Cardiac fibroblast (primary cell): ENCODE results near the gene CCDC201.
"Not testable (repeated sequence)": the region's sequence is repeated elsewhere in the genome, so short reads cannot be mapped to it uniquely, and the experiment has no call there.

Experiments
- DNase-seq, 2 donors: peaks; one replicate each; pipeline versions ENCODE4 v3.0.0 to v3.0.0-alpha.2; 2010; ENCODE audit warnings: low read depth in 2 of 2
- H3K4me3 ChIP-seq, 2 donors: replicated peaks in 1 of 2; 1 replicate in 1 of 2; 2 replicates in 1 of 2; pipeline ENCODE4 v1.5.1; 2011; ENCODE audit warnings: low read depth in 2 of 2, low read length in 2 of 2, mild to moderate bottlenecking in 2 of 2, moderate library complexity in 1 of 2
- TF ChIP-seq, protein P1 (sequence below): IDR thresholded peaks from one replicate; pipeline ENCODE4 v1.5.1; 2011; ENCODE audit warnings: low read depth, mild to moderate bottlenecking, low read length, inconsistent platforms

CCDC201 gene

DNA sequence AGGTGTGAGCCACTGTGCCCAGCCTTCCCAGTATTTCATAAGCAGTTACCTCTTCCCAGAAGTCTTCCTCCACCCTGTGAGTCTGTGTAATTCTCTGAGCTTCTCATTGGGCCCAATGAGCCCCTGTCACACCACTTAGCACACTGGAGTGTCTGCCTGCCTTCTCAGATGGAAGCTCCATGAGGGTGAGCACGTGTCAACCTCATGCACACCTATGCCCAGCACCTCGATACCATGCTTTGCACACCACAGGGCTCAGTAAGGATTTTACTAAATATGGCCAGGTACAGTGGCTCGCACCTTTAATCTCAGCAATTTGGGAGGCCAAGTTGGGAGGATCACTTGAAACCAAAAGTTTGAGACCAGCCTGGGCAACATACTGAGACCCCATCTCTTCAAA lies 46.3 kb downstream of the CCDC201 start:
- DNase-seq, H3K4me3 ChIP-seq: not testable (repeated sequence)

DNA sequence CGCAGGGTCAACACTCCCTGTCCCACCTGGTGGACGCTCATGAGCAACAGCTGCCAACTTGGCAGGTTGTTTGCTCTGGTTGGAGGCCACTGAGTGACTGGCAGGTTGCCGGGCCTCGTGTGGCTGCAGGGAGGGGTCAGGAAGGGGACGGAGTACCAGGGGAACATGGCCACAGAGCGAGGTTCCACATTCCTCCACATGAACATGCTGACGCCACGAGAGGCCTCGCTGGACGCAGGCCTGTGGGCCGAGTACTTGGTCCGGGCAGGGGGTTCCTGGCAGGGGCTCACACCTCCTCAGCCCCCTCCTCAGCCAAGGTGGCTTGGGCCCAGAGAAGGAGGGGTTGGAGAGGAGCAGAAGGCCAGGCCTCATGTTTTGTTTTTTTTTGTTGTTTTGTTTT lies 54.1 kb downstream of the CCDC201 start:
- DNase-seq, H3K4me3 ChIP-seq: not testable (repeated sequence)

DNA sequence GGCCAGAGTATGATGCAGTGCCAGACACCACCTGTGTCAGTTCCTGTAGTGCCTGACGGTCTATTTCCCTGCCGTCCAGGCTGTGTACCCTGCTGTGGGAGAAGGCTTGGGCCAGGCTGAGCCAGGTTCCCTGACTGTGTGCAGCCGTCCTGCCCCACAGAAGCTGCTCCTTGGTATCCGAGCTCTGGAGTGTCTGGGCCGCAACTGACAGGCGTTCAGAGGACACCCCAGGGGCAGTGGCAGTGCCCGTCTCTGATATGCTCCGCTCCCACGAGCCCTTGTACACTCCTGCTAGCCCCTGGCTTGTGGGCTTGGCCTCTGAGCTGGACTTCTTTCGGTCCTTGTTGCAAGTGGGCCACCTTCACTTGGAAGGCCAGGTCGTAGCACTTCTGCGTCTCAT lies 55.0 kb downstream of the CCDC201 start:
- not testable (repeated sequence) for H3K4me3 ChIP-seq, DNase-seq

DNA sequence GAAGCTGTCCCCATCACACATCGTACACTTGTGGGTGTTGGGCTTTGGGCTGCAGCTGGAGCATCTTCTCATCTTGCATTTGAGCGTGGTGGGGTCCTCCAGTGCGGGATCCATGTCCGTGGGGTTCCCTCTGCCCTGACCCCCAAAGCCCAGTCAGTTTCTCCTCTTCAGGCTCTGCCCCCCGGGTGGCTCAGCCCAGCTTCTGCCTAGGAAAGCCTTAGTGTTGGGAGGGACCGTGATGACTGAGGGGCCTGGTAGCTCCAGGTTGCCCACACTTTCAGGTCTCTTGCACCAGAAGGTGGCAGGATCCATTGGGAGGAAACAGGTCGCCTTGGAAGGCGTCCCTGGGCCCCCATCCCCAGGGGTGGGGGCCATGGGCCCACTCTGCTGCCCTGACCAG lies 55.9 kb downstream of the CCDC201 start:
- not testable (repeated sequence) for DNase-seq, H3K4me3 ChIP-seq

DNA sequence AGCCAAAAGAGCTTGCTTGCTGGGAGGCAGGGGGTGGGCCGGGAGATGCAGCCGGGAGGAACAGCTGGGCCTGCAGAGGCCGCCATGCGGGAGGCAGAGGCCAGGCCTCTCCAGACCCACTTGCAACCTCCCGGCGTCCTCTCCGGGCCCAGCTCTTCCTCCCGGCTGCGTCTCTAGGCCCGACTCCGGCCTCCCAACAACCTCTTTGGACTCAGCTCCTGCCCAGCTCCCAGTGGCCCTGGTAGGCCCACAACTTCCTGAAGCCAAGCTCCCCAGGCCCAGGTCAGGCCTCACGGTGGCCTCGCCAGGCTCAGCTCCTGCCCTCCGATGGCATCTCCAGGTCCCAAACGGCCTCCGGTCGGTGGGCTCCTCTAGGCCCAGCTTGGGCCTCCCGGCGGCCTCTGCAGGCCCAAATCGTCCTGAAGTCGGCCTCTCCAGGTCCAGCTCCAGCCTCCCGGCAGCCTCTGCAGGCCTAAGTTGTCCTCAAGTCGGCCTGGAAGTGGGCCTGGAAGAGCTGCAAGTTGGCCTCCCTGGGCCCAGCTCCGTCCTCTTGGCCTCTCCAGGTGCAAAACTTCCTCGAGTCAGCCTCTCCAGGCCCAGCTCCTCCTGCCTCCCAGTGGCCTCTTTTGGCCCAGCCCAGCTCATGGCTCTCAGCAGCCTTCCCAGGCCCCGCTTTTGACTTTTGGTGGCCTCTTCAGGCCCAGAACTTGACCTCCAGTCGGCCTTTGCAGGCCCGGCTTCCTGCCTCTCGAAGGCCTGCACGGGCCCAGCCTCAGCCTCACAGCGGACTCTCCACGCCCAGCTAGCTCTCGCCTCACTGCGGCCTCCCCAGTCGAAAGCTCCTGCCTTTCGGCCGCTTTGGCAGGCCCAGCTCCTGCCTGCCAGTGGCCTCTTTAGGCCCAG lies 58.4 kb downstream of the CCDC201 start:
- not testable (repeated sequence) for H3K4me3 ChIP-seq, DNase-seq

DNA sequence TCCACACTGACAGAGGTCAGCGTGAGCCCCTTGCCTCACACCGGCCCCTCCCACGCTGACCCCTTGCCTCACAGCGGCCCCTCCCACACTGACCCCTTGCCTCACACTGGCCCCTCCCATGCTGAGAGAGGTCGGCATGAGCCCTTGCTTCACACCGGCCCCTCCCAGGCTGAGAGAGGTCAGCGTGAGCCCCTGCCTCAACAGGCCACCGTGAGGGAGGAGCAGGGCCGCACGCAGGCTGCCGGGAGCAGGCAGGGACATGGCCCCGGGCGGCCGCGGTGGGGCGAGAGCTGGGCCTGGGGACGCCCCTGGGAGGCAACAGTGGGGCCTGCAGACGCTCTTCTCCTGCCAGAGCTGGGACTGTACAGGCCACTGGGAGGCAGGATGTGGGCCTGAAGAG lies 59.1 kb downstream of the CCDC201 start:
- H3K4me3 ChIP-seq, DNase-seq: not testable (repeated sequence)

DNA sequence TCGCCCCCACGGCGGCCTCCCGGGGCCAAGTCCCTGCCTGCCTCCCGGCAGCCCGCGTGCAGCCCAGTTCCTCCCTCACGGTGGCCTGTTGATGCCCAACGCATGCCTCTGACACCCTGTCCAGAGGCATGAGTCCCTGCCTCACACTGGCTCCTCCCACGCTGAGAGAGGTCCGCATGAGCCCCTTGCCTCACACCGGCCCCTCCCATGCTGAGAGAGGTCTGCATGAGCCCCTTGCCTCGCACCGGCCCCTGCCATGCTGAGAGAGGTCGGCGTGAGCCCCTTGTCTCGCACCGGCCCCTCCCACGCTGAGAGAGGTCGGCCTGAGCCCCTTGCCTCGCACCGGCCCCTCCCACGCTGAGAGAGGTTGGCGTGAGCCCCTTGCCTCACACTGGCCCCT lies 59.9 kb downstream of the CCDC201 start:
- TF ChIP-seq, protein P1, sequence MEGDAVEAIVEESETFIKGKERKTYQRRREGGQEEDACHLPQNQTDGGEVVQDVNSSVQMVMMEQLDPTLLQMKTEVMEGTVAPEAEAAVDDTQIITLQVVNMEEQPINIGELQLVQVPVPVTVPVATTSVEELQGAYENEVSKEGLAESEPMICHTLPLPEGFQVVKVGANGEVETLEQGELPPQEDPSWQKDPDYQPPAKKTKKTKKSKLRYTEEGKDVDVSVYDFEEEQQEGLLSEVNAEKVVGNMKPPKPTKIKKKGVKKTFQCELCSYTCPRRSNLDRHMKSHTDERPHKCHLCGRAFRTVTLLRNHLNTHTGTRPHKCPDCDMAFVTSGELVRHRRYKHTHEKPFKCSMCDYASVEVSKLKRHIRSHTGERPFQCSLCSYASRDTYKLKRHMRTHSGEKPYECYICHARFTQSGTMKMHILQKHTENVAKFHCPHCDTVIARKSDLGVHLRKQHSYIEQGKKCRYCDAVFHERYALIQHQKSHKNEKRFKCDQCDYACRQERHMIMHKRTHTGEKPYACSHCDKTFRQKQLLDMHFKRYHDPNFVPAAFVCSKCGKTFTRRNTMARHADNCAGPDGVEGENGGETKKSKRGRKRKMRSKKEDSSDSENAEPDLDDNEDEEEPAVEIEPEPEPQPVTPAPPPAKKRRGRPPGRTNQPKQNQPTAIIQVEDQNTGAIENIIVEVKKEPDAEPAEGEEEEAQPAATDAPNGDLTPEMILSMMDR: no peak
- DNase-seq: no peak
- H3K4me3 ChIP-seq: no peak overlapping the region

DNA sequence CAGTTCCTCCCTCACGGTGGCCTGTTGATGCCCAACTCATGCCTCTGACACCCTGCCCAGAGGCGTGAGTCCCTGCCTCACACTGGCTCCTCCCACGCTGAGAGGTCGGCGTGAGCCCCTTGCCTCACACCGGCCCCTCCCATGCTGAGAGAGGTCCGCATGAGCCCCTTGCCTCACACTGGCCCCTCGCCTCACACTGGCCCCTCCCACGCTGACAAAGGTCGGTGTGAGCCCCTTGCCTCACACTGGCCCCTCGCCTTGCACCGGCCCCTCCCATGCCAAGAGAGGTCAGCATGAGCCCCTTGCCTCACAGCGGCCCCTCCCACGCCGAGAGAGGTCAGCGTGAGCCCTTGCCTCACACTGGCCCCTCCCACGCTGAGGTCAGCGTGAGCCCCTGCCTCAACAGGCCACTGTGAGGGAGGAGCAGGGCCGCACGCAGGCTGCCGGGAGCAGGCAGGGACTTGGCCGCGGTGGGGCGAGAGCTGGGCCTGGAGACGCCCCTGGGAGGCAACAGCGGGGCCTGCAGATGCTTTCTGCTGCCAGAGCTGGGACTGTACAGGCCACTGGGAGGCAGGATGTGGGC lies 61.1 kb downstream of the CCDC201 start:
- not testable (repeated sequence) for H3K4me3 ChIP-seq, DNase-seq

DNA sequence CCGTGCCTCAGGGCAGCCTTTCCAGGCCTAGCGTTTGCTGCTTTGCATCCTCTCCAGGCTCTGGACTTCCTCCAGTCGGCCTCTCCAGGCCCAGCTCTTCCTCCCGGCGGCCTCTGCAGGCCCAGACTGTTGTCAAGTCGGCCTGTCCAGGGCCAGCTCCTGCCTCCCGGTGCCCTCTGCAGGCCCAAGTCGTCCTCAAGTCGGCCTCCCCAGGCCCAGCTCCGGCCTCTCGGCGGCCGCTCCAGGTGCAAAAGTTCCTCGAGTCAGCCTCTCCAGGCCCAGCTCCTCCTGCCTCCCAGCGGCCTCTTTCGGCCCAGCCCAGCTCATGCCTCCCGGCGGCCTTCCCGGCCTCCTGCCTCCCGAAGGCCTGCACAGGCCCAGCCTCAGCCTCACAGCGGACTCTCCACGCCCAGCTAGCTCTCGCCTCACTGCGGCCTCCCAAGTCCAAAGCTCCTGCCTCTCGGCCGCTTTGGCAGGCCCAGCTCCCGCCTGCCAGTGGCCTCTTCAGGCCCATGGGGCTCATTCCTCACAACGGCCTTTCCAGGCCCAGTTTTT lies 62.4 kb downstream of the CCDC201 start:
- not testable (repeated sequence) for DNase-seq, H3K4me3 ChIP-seq
